AG09319 (cell line): Measurements from ENCODE around the gene SLC1A7.

Experiments
- DNase-seq: peaks from one replicate; pipeline ENCODE4 v3.0.0-alpha.2; 2010; ENCODE audit warnings: low read depth; ENCODE audit errors: extremely low read depth
- TF ChIP-seq, protein P1 (sequence below): IDR thresholded peaks from 2 replicates; pipeline ENCODE4 v1.5.1; 2011; ENCODE audit warnings: low read depth, mild to moderate bottlenecking, inconsistent platforms, low read length, moderate library complexity

SLC1A7 gene

DNA sequence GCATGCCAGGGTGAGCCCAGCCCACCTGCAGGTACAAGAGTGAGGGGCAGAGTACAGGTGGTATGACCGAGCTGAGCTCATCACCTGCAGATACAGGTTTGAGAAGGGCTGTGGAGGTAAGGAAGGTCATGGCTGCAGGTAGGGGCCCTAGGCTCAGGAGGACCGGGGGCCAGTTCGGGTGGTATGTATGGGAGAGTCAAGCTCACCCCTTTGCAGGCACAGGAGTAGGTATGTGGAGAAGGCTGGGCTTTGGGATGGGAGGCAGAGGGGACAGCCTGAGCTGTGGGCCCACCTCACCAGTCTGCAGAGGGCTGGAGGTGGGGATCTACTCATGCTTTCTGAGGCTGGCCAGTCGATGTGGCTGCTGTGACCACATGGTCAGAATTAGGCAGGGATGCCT, 63.2 kb downstream of the SLC1A7 start:
- DNase-seq = no peak
- TF ChIP-seq, protein P1, sequence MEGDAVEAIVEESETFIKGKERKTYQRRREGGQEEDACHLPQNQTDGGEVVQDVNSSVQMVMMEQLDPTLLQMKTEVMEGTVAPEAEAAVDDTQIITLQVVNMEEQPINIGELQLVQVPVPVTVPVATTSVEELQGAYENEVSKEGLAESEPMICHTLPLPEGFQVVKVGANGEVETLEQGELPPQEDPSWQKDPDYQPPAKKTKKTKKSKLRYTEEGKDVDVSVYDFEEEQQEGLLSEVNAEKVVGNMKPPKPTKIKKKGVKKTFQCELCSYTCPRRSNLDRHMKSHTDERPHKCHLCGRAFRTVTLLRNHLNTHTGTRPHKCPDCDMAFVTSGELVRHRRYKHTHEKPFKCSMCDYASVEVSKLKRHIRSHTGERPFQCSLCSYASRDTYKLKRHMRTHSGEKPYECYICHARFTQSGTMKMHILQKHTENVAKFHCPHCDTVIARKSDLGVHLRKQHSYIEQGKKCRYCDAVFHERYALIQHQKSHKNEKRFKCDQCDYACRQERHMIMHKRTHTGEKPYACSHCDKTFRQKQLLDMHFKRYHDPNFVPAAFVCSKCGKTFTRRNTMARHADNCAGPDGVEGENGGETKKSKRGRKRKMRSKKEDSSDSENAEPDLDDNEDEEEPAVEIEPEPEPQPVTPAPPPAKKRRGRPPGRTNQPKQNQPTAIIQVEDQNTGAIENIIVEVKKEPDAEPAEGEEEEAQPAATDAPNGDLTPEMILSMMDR = no peak

DNA sequence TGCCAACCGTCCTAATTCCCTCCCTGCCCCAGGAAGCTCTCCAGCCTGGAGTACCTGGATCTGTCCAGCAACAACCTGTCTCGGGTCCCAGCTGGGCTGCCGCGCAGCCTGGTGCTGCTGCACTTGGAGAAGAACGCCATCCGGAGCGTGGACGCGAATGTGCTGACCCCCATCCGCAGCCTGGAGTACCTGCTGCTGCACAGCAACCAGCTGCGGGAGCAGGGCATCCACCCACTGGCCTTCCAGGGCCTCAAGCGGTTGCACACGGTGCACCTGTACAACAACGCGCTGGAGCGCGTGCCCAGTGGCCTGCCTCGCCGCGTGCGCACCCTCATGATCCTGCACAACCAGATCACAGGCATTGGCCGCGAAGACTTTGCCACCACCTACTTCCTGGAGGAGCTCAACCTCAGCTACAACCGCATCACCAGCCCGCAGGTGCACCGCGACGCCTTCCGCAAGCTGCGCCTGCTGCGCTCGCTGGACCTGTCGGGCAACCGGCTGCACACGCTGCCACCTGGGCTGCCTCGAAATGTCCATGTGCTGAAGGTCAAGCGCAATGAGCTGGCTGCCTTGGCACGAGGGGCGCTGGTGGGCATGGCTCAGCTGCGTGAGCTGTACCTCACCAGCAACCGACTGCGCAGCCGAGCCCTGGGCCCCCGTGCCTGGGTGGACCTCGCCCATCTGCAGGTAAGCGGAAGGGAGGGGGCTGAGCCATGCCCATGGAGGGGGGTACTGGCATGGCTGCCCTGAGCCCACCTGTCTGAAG, 63.9 kb downstream of the SLC1A7 start:
- no peak for DNase-seq
- TF ChIP-seq, protein P1 = no peak

DNA sequence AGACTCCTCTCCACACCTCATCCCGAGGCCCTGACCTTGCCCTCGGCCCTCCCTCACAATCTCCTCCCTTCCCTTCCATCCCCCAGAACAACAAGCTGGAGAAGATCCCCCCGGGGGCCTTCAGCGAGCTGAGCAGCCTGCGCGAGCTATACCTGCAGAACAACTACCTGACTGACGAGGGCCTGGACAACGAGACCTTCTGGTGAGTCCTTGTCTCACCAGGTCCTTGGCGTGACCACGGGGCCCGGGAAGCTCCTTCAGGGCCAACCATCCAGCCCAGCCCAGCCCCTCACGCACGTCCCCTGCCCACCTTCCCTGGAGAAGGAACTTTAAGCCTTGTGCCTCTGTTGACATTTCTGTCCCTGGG, 64.9 kb downstream of the SLC1A7 start:
- no peak for DNase-seq
- TF ChIP-seq, protein P1 = no peak

DNA sequence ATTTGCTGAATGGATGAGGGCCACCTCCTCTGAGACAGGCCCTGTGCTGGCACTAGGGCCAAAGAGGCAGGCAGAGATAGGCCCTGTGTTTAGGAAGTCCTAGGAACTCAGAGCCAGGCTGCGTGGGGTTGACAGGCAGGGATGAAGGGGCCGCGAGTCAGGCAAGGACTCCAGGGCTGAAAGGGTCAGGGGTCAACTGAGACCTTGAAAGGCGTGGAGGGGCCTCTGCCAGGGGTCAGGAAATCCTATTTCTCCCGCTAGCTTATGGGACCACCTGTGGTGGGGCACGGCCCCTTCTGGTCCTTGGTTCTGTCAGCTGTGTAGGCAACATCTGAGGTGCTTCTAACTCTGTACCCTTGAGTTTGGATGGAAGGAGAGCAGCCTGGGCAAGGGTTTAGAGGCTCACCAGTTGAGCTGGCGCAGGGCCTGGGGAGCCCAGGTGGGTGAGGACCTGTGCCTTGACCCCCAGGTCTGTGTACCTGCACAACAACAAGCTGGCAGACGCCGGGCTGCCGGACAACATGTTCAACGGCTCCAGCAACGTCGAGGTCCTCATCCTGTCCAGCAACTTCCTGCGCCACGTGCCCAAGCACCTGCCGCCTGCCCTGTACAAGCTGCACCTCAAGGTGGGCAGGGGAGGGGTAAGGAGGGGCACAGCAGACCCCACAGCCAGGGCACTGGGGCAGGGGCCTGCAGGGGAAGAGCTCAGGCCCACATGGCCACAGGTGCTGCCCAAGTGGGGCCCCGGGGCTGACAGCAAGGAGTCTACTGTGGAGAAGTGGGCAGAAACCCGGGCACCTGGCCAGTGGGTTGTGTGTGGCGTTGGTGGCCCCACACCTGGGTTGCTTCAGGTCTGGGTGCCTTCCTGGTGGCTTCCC, 65.5 kb downstream of the SLC1A7 start:
- no peak for DNase-seq
- TF ChIP-seq, protein P1 = no peak

DNA sequence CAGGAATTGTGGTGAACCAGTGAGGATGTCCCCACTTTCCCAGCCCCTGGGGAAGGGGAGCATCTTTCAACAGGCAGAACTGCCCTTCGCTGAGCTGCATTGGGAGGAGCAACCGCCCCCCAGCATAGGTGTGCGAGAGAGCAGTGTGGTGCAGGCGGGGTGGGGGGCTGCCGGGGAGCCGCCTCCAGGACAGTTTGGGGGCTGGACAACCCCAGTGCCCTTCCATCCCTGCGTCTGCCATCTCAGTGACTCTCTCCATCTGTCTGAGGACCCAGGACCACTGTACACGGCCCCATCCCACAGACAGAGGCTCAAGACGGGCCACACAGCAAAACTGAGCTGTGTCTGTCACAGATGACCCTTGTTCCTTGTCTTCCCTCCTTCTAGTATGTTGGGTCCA, 66.3 kb downstream of the SLC1A7 start:
- no peak for DNase-seq
- TF ChIP-seq, protein P1 = no peak

DNA sequence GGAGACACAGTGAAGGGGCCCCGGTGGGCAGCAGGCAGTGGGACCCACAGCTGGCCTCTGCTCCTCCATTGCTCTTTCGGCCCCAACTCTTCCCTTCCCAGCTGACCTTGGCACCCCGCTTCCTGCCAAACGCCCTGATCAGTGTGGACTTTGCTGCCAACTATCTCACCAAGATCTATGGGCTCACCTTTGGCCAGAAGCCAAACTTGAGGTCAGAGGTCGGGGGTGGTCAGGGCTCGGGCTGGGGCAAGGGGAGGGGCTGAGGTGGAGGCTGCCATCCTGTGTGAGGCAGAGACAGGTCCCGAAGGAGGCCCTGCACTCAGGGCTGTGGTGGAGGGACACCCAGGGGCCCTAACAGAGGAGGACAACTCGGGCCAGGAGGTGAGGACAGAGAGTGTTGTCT, 66.7 kb downstream of the SLC1A7 start:
- TF ChIP-seq, protein P1 = no peak
- no peak for DNase-seq

DNA sequence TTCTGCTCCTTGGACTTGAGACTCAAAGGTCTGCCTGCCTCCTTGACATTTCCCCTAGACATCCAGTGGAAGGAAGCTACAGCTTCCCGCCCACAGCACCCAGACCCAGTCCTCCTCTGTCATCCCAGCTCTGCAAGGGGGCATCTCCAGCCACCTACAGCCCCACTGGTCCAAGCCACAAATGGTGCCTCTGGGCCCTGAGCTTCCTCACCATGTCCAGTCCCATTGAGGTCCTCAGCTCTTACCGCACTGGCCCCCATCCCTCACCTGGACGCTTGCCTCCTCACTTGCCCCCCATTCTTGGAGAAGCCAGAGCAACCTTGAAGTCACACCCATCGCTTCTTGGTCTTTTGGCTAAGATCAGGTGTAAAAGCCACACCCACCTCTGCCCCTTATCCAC, 67.2 kb downstream of the SLC1A7 start:
- TF ChIP-seq, protein P1 = no peak
- no peak for DNase-seq
